Gastrocnemius medialis (tissue), 4 donors: ENCODE results near the gene SPDYC.

Experiments used
- CTCF ChIP-seq, 5 experiments: fragments of 450-650 bp in 3 of 5; fragments of 200-600 bp in 2 of 5; sonication (generic) in 2 of 5; IDR thresholded peaks in 4 of 5; conservative IDR thresholded peaks in 1 of 5; 1 replicate in 4 of 5; 2 replicates in 1 of 5; pipeline ENCODE4 v1.5.1; 2016 to 2019; ENCODE audit warnings: antibody characterized with exemption in 5 of 5, mild to moderate bottlenecking in 3 of 5, moderate library complexity in 3 of 5
- POLR2A ChIP-seq, 2 donors: fragments of 450-650 bp; IDR thresholded peaks; one replicate each; pipeline ENCODE4 v1.6.1; 2017; ENCODE audit warnings: antibody characterized with exemption in 2 of 2, mild to moderate bottlenecking in 2 of 2, moderate library complexity in 2 of 2

- TF ChIP-seq CTCF (IDR thresholded peaks at IDR 0.05 in 4 of 5, conservative IDR thresholded peaks at IDR 0.05 in 1 of 5) (no peak), POLR2A (IDR thresholded peaks at IDR 0.05) (no peak)
These were observed 41.6 kb upstream of the SPDYC start for GRCh38 chr11:65128182-65129145.
